ENCODE data around the gene CDKN1C.
A peak's percentile ranks its signal among the peaks of the same experiment; 100 is the strongest.

The CDKN1C gene
- long read RNA-seq, donor 1, transcript CDKN1C-205 (2 exons, 944 nt) = minor isoform, 23 of 284 reads
- long read RNA-seq, donor 1, transcript CDKN1C-204 (4 exons, 1,771 nt) = major isoform, 71 of 284 reads
- long read RNA-seq, donor 1, transcript CDKN1C-203 (3 exons, 1,930 nt) = minor isoform, 28 of 284 reads
- long read RNA-seq, donor 1, transcript CDKN1C-201 (4 exons, 1,193 nt) = minor isoform, 15 of 284 reads
- long read RNA-seq, donor 1, partial matches to known transcripts = 144 of 284 reads
- long read RNA-seq, donor 1, other reads (novel, unspliced or antisense) = 0 of 284 reads
- long read RNA-seq, donor 2, transcript CDKN1C-205 (2 exons, 944 nt) = minor isoform, 14 of 97 reads
- long read RNA-seq, donor 2, transcript CDKN1C-204 (4 exons, 1,771 nt) = major isoform, 47 of 97 reads
- long read RNA-seq, donor 2, transcript CDKN1C-203 (3 exons, 1,930 nt) = minor isoform, 24 of 97 reads
- long read RNA-seq, donor 2, partial matches to known transcripts = 5 of 97 reads
- long read RNA-seq, donor 2, other reads (novel, unspliced or antisense) = 0 of 97 reads
- long read RNA-seq, donor 3, transcript CDKN1C-204 (4 exons, 1,771 nt) = major isoform, 31 of 52 reads
- long read RNA-seq, donor 3, transcript CDKN1C-205 (2 exons, 944 nt) = minor isoform, 8 of 52 reads
- long read RNA-seq, donor 3, transcript CDKN1C-203 (3 exons, 1,930 nt) = minor isoform, 11 of 52 reads
- long read RNA-seq, donor 3, partial matches to known transcripts = 0 of 52 reads
- long read RNA-seq, donor 3, other reads (novel, unspliced or antisense) = 0 of 52 reads
- long read RNA-seq, donor 4, transcript CDKN1C-205 (2 exons, 944 nt) = minor isoform, 13 of 170 reads
- long read RNA-seq, donor 4, transcript CDKN1C-203 (3 exons, 1,930 nt) = minor isoform, 22 of 170 reads
- long read RNA-seq, donor 4, transcript CDKN1C-204 (4 exons, 1,771 nt) = major isoform, 37 of 170 reads
- long read RNA-seq, donor 4, partial matches to known transcripts = 88 of 170 reads
- long read RNA-seq, donor 4, other reads (novel, unspliced or antisense) = 7 of 170 reads
- long read RNA-seq, donor 5, transcript CDKN1C-205 (2 exons, 944 nt) = minor isoform, 19 of 95 reads
- long read RNA-seq, donor 5, transcript CDKN1C-204 (4 exons, 1,771 nt) = major isoform, 40 of 95 reads
- long read RNA-seq, donor 5, transcript CDKN1C-203 (3 exons, 1,930 nt) = minor isoform, 20 of 95 reads
- long read RNA-seq, donor 5, partial matches to known transcripts = 5 of 95 reads
- long read RNA-seq, donor 5, other reads (novel, unspliced or antisense) = 9 of 95 reads
- long read RNA-seq, donor 6, transcript CDKN1C-205 (2 exons, 944 nt) = minor isoform, 15 of 287 reads
- long read RNA-seq, donor 6, transcript CDKN1C-201 (4 exons, 1,193 nt) = minor isoform, 7 of 287 reads
- long read RNA-seq, donor 6, transcript CDKN1C-204 (4 exons, 1,771 nt) = major isoform, 74 of 287 reads
- long read RNA-seq, donor 6, transcript CDKN1C-203 (3 exons, 1,930 nt) = minor isoform, 23 of 287 reads
- long read RNA-seq, donor 6, partial matches to known transcripts = 163 of 287 reads
- long read RNA-seq, donor 6, other reads (novel, unspliced or antisense) = 0 of 287 reads
- long read RNA-seq, donor 7, transcript CDKN1C-204 (4 exons, 1,771 nt) = major isoform, 97 of 208 reads
- long read RNA-seq, donor 7, transcript CDKN1C-203 (3 exons, 1,930 nt) = minor isoform, 49 of 208 reads
- long read RNA-seq, donor 7, transcript CDKN1C-202 (3 exons, 1,936 nt) = minor isoform, 12 of 208 reads
- long read RNA-seq, donor 7, transcript CDKN1C-205 (2 exons, 944 nt) = minor isoform, 21 of 208 reads
- long read RNA-seq, donor 7, partial matches to known transcripts = 12 of 208 reads
- long read RNA-seq, donor 7, other reads (novel, unspliced or antisense) = 13 of 208 reads
- long read RNA-seq, donor 8, transcript CDKN1C-205 (2 exons, 944 nt) = minor isoform, 14 of 212 reads
- long read RNA-seq, donor 8, transcript CDKN1C-203 (3 exons, 1,930 nt) = minor isoform, 12 of 212 reads
- long read RNA-seq, donor 8, transcript CDKN1C-201 (4 exons, 1,193 nt) = minor isoform, 6 of 212 reads
- long read RNA-seq, donor 8, transcript CDKN1C-204 (4 exons, 1,771 nt) = major isoform, 65 of 212 reads
- long read RNA-seq, donor 8, partial matches to known transcripts = 114 of 212 reads
- long read RNA-seq, donor 8, other reads (novel, unspliced or antisense) = 0 of 212 reads

DNA sequence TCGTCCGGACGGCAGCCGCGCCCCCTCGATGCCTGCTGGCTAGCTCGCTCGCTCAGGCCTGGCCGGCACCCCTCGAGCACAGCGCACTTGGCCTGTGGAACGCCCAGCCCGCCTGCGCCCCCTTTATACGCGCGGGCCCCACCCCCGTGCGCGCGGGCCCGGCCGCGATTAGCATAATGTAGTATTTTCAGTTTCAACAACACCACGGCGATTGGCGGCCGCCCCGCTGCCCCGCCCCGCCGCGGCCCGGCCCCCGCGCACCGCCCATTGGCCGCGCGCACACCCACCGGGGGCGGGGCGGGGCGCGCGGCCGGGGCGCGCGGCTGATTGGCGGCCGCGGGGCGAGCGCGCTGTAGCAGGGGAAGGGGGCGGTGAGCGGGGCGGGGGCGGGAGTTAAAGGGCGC is at the start of gene CDKN1C:
TSS of gene CDKN1C (minus strand) at position 98 of the 404 bp plus-strand sequence. CDS start 319 bp downstream, outside the sequence.
- DNase-seq = no peak

GRCh38 chr11:2934611-2935239 is 49.1 kb upstream of the CDKN1C start:
- no peak for DNase-seq

GRCh38 chr11:2934021-2934550 is 48.5 kb upstream of the CDKN1C start:
- DNase-seq = no peak

GRCh38 chr11:2933375-2934020 is 47.9 kb upstream of the CDKN1C start:
- DNase-seq = no peak

DNA sequence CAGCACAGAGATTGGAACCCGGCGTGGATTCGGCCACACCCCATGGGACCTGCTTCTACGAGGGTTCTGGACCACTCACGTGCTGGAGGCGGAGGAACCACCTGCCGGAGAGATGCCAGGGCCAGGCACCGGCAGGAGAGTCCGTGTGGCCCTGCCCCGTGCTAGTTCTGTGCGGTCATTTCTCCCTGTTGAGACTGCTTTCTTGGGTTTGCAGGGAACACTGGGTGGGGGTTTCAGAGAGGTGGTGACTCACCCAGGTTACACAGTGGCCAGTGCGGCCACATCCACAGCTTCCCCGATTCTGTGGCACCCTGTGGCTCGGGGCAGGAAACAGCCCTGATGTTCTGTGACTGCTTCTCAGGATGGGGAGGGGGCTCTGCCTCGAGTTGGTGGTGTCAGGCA is 47.3 kb upstream of the CDKN1C start:
- DNase-seq = no peak

DNA sequence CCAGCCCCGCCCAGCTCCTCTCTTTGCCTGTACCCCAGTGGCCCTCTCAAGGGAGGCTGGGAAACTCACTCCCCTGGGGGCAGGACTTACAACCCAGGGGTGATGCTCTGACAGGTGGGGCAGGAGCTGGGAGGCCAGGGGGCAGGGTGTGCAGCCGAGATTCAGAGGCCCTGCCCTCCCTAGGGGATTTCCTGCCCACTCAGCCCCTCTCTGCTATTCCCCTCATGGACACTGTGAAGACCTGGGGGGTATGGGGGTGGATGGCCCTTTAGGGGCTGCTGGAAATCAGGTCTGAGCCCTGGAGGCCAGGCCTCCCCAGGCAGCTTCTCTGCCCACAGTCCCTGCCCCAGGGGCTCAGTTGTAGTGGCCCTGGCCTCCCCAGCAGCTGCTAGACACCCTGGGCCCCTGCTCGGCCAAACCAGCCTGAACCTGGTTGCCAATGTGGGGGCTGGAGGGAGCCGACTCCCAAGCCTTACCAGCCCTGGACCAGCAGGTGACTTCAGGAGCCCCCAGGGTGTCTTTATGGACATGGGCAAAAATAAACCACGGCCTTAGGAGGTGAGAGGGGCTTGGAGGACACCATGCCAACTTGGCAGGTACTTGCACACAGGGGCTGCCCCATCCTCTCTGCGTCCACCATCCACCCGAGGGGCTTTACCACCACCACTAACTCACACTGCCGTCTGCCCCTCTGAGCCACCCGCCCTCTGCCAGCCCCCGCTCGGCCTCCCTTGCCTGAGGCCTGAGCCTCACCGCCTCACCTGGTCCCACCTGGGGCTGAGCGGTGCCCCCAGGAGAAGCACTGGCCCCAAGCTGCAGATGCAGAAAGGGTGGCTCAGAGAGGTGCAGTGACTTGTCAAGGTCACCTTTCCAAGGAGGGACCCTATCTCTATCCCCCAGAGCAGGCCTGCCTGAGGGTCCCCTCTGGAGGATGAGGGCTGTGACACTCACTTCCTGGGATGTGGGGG is 46.5 kb upstream of the CDKN1C start:
- no peak for DNase-seq

DNA sequence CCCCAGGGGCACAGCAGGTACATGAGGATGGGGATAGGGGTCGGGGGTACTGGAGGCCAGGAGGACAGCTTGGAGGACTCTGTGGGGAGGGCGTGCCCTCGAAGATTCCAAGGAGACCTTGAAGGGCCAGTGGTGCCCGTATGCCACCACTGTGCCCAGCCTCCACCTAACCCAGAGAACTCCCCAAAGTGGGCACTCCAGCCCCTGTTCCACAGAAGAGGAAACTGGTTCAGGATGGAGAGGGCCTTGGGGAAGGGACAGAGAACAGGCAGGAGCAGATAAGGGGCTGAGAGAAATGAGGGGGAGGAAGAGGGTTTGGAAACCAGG is 45.8 kb upstream of the CDKN1C start:
- no peak for DNase-seq

- peak; percentile 64 for DNase-seq
These were observed 45.3 kb upstream of the CDKN1C start for GRCh38 chr11:2930704-2931419.

DNA sequence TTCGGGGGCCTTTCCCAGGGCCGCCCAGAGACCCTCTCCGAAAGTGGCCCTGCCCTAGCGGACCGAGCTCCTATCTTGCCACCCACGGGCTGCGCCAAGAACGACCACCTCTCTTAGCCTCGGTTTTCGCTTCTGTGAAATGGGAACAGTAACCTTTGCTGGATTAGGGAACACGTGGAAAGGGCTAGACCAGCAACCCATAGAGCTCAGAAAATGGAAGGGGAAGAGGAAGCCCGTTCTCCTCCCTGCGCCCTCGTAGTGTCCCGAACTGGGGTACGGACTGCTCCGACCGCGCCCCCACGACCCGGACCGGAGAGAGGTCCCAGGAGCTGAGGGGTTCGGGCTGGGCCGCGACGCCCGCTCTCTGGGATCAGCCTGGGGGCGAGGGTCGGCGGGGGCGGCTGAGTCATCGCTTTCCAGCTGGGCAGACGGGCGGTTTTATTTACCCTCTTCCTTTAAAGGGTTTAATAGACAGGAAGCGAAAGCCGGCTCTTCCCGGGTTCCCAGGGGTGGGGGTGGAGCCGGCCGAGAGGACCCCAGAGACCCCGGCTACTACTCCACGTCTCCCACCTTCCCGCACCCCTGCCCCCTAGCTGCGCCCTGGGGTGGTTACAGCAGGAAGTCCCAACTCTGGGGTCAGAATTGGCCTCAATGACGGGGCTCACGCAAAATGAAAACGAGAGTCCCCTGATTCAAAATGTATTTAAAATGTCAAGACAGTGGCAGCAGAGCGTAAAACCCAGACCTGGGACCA is 44.6 kb upstream of the CDKN1C start:
- DNase-seq = no peak

- DNase-seq = no peak
These were observed 44.0 kb upstream of the CDKN1C start for GRCh38 chr11:2929531-2929949.

DNA sequence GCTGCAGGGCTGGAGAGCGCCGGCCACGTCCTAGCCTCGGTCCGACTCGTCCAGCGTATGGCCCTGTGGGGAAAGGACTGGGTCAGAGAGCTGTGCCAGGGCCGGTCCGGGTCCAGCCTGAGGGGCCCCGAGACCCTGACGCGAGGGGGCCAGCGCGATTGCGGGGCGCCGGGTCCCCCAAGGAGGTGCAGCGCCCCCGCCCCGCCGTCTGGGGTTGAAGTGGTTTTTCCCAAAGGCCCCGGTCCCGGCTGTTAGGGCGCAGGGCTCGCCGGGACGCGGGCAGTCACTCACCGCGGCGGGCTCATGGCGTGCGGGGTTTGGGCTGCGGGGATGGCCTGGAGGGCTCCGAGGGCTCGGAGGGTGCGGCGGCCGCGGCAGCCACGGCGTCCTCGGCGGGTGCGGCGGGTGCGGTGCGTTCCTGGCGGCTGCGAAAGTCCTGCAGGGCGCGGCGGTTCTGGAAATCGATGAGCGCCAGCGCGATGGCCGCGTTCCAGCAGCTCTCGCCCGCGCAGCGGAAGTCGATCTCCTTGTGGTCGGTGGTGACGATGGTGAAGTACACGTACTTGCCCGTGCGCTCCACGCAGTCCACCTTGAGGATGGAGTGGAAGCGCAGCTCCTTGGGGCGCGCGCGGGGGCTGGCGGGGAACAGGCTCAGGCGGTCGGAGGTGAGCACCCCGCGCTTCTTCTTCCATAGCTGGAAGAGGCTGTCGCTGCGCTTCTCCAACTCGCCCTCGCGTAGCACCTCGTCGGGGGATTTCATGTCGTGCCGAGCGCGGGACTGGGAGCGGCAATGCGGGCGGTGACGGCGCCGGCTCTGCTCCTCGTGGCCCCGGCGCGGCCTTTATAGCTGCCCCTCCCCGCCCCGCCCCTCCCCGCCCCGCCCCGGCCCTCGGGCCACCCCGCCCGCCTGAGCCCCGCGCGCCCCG is 43.3 kb upstream of the CDKN1C start, which contains the start of gene PHLDA2:
TSS of gene PHLDA2 (minus strand) at position 816 of the 926 bp plus-strand sequence. CDS start at position 760, 56 bp downstream.
- DNase-seq = peak; percentile 72

- no peak for DNase-seq
These were observed 42.5 kb upstream of the CDKN1C start for GRCh38 chr11:2927851-2928604.

DNA sequence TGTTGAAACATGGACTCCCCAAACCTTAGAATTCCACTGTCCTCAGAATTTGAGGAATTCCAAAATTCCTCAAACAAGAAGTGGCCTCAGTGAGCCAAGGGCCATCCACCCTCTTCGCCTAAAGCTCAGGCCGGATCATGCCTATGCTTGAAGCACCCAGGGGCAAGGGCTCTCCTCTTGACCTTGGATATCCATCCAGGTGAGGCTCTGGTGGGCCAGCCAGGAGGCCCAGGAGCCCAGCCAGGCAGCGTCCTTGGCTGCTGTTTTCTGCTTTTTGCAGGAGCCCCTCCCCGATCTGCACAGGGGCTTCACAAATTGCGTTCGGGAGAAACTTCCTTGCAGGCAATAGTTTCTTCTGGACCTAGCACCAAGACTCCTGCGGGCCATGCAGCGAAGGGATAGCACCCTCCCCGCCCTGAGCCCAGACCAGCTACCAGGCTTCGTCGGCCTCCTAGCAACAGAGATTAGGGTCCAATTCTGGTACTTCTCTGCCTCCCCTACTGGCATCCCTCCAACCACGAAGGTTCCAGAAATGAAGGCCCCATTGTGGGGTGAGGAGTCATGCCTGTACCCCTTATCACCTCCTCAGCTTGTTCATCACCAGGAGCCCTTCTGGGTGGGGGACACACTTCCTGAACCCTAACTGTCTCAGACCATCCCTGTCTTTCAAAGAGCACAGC is 41.7 kb upstream of the CDKN1C start:
- no peak for DNase-seq

GRCh38 chr11:2926611-2927051 is 41.1 kb upstream of the CDKN1C start:
- DNase-seq = no peak
